C4-2B (cell line): ENCODE data around the gene EDN2.

Experiments used
- CTCF ChIP-seq: fragments of 450-650 bp; conservative IDR thresholded peaks from 2 replicates; pipeline ENCODE4 v1.5.1; 2017; ENCODE audit warnings: mild to moderate bottlenecking
- ZFX ChIP-seq: fragments of 450-650 bp; IDR thresholded peaks from 2 replicates; pipeline ENCODE4 v1.6.1; 2017

GRCh38 chr1:41498391-41498790, 13.9 kb upstream of the EDN2 start:
- TF ChIP-seq CTCF (no peak), ZFX (no peak)
